GM12878 (cell line): Measurements from ENCODE around the gene EIF2S3B. TPM values are rescaled to one million over a fixed set of nuclear protein-coding genes. Genes with fewer than 3 reads are reported as not detected.
"Not testable (repeated sequence)": the region's sequence is repeated elsewhere in the genome, so short reads cannot be mapped to it uniquely, and the experiment has no call there.

Experiments used
- ATAC-seq: fragments of 200-7000 bp; cut with Tn5 transposase; 3 replicates; pipeline ENCODE4 v1.9.1; 2020; ENCODE audit warnings: mild to moderate bottlenecking, moderate library complexity
- BruUV-seq: library from RNA; stranded (reverse); fragments of 400-500 nt; replicated peaks from 2 replicates; lab custom pipeline; 2021; lab: Mats Ljungman, UMichigan
- CTCF ChIA-PET: fragments of 300-600 bp; sonication (Branson Sonifier 250); formaldehyde crosslinking; extraction: SDS; loops from one replicate; lab custom pipeline; 2021; ENCODE audit warnings: inconsistent platforms; lab: Yijun Ruan, JAX
- POLR2A ChIA-PET: fragments of 350-600 bp; formaldehyde crosslinking; extraction: SDS; loops from one replicate; lab custom pipeline; 2021; ENCODE audit warnings: inconsistent platforms; lab: Charles Lee
- RAD21 ChIA-PET: fragments of 300-600 bp; sonication (Branson Sonifier 250); formaldehyde crosslinking; loops from one replicate; lab custom pipeline; 2023; ENCODE audit warnings: antibody characterized with exemption; ENCODE audit not compliant: unreplicated experiment; lab: Charles Lee
- SMC1A ChIA-PET: fragments of 300-600 bp; sonication (Branson Sonifier 250); formaldehyde crosslinking; loops from one replicate; lab custom pipeline; 2023; ENCODE audit not compliant: unreplicated experiment, uncharacterized antibody; lab: Charles Lee
- DNase-seq: peaks from one replicate; pipeline ENCODE4 v3.0.0-alpha.2; 2011; ENCODE audit warnings: low read depth, low spot score
- FAIRE-seq: peaks from 3 replicates; lab custom pipeline; 2011; peaks lifted over from hg19 to GRCh38; lab: Jason Lieb, UNC
- H2AFZ ChIP-seq: 2 replicates; pipeline ENCODE4 v1.6.0; 2011; ENCODE audit warnings: low read depth, low read length, control low read depth; ENCODE audit not compliant: control insufficient read depth
- H3K27ac ChIP-seq: 2 replicates; pipeline ENCODE4 v1.5.1; 2011; ENCODE audit warnings: control low read depth; ENCODE audit not compliant: control insufficient read depth, insufficient read depth
- H3K27me3 ChIP-seq, 2 experiments: replicated peaks in 1 of 2; 2 replicates each; pipeline versions ENCODE4 v1.6.0 to v1.6.1; 2011; ENCODE audit warnings: low read length in 1 of 2; ENCODE audit not compliant: control insufficient read depth in 2 of 2, insufficient read depth in 2 of 2
- H3K36me3 ChIP-seq, 2 experiments: 2 replicates each; pipeline ENCODE4 v1.5.1; 2011; ENCODE audit warnings: low read length in 1 of 2; ENCODE audit not compliant: control insufficient read depth in 2 of 2, insufficient read depth in 2 of 2
- H3K4me1 ChIP-seq: 2 replicates; pipeline ENCODE4 v1.6.1; 2011; ENCODE audit warnings: mild to moderate bottlenecking, low read length, moderate library complexity, mixed read lengths; ENCODE audit not compliant: control insufficient read depth, insufficient read depth
- H3K4me2 ChIP-seq: 2 replicates; pipeline ENCODE4 v1.6.0; 2011; ENCODE audit warnings: control low read depth; ENCODE audit not compliant: control insufficient read depth, insufficient read depth
- H3K4me3 ChIP-seq: fragments of 200-600 bp; sonication (generic); 2 replicates; pipeline ENCODE4 v1.5.1; 2016
- H3K79me2 ChIP-seq: 2 replicates; pipeline ENCODE4 v1.6.0; 2011; ENCODE audit warnings: low read length; ENCODE audit not compliant: control insufficient read depth, insufficient read depth
- H3K9ac ChIP-seq: 2 replicates; pipeline ENCODE4 v1.8.0; 2011; ENCODE audit warnings: low read length, control low read depth, mixed read lengths; ENCODE audit not compliant: control insufficient read depth, insufficient read depth
- H3K9me3 ChIP-seq: replicated peaks from 3 replicates; pipeline ENCODE4 v1.5.1; 2011; ENCODE audit warnings: mild to moderate bottlenecking, low read length; ENCODE audit not compliant: control insufficient read depth, insufficient read depth
- H4K20me1 ChIP-seq: 2 replicates; pipeline ENCODE4 v1.6.0; 2011; ENCODE audit not compliant: control insufficient read depth, insufficient read depth
- WGBS: methylation state at CpG from one replicate; pipeline ENCODE4 v1.1.6; 2016; ENCODE audit warnings: low lambda C conversion rate; ENCODE audit not compliant: insufficient replicate concordance, insufficient coverage; ENCODE audit errors: missing lambda C conversion rate; 5-methylcytosine and 5-hydroxymethylcytosine counted together
- in situ Hi-C: fragments of 300-500 bp; cut with MboI; formaldehyde crosslinking; loops from 9 replicates; pipeline ENCODE4 v1.14.3; 2018; ENCODE audit warnings: mixed read lengths
- intact Hi-C: fragments of 100-400 bp; cut with micrococcal nuclease; formaldehyde crosslinking; loops from one replicate; pipeline ENCODE4 v1.14.2; 2022; ENCODE audit not compliant: unreplicated experiment
- polyA plus RNA-seq, 11 experiments: library from polyadenylated mRNA; depleted of rRNA in 4 of 11; unstranded in 6 of 11; stranded (reverse) in 5 of 11; fragments of >200 nt; fragmentation: Nextera tagmentation in 4 of 11; fragmentation: Illumina TruSeq in 1 of 11; extraction: Ambion mirVana in 4 of 11; extraction: Trizol in 1 of 11; gene quantifications; 1 replicate in 1 of 11; 2 replicates in 10 of 11; pipeline versions ENCODE4 v1.2.1 to v1.2.3, GENCODE V29; 2011 to 2016; ENCODE audit warnings: inconsistent platforms in 2 of 11, missing spikeins in 2 of 11, low read depth in 1 of 11
- total RNA-seq, 4 experiments: library from RNA; depleted of rRNA in 3 of 4; stranded (reverse); fragments of >200 nt in 3 of 4; fragmentation: Illumina TruSeq in 1 of 4; extraction: Trizol in 1 of 4; gene quantifications; 2 replicates each; pipeline versions ENCODE4 v1.2.1 to v1.2.3, GENCODE V29; 2013 to 2021

The EIF2S3B gene
- total and polyA plus RNA-seq, 10 of the 15 experiments (the other 5 are each of a cell fraction or from before 2014, with no cell fraction given): 0.18 to 2.2 (median 1.4) TPM; not detected in 1

DNA sequence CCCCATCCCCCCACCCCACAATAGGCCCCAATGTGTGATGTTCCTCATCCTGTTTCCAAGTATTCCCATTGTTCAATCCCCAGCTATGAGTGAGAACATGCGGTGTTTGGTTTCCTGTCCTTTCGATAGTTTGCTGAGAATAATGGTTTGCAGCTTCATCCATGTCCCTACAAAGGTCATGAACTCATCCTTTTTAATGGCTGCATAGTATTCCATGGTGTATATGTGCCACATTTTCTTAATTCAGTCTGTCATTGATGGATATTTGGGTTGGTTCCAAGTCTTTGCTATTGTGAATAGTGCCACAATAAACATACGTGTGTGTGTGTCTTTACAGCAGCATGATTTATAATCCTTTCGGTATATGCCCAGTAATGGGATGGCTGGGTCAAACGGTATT, 32.9 kb upstream of the EIF2S3B start:
- intact Hi-C loops, H3K27ac ChIP-seq, H3K4me2 ChIP-seq, DNase-seq, H3K4me3 ChIP-seq, H3K9ac ChIP-seq, ATAC-seq, FAIRE-seq, H2AFZ ChIP-seq, H3K9me3 ChIP-seq, H3K36me3 ChIP-seq, SMC1A ChIA-PET, in situ Hi-C loops, H3K4me1 ChIP-seq, POLR2A ChIA-PET, H3K27me3 ChIP-seq, RAD21 ChIA-PET, CTCF ChIA-PET, BruUV-seq, H4K20me1 ChIP-seq, H3K79me2 ChIP-seq: not testable (repeated sequence)
- 66% methylated on average over 5 of the region's 5 CpGs for WGBS

DNA sequence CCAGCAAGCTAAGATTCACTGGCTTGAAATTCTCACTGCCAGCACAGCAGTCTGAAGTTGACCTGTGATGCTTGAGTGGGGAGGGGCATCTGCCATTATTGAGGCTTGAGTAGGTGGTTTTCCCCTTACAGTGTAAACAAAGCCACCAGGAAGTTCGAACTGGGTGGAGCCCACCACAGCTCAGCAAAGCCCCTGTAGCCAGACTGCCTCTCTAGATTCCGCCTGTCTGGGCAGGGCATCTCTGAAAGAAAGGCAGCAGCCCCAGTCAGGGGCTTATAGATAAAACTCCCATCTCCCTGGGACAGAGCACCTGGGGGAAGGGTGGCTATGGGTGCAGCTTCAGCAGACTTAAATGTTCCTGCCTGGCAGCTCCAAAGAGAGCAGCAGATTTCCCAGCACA, 23.8 kb upstream of the EIF2S3B start:
- 25% methylated on average over 2 of the region's 2 CpGs for WGBS
- in situ Hi-C loops, H3K36me3 ChIP-seq, BruUV-seq, SMC1A ChIA-PET, H3K79me2 ChIP-seq, CTCF ChIA-PET, FAIRE-seq, H4K20me1 ChIP-seq, RAD21 ChIA-PET, intact Hi-C loops, H3K4me3 ChIP-seq, ATAC-seq, POLR2A ChIA-PET, H2AFZ ChIP-seq, H3K27ac ChIP-seq, DNase-seq, H3K9ac ChIP-seq, H3K4me2 ChIP-seq, H3K9me3 ChIP-seq, H3K4me1 ChIP-seq, H3K27me3 ChIP-seq: not testable (repeated sequence)

DNA sequence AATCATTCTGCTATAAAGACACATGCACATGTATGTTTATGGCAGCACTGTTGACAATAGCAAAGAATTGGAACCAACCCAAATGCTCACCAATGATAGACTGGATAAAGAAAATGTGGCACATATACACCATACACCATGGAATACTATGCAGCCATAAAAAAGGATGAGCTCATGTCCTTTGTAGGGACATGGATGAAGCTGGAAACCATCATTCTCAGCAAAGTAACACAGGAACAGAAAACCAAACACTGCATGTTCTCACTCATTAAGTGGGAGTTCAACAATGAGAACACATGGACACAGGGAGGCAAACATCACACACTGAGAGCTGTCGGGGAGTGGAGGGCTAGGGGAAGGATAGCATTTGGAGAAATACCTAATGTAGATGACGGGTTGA, 18.4 kb upstream of the EIF2S3B start:
- RAD21 ChIA-PET, H3K4me3 ChIP-seq, H3K36me3 ChIP-seq, H3K27ac ChIP-seq, H4K20me1 ChIP-seq, FAIRE-seq, H3K9ac ChIP-seq, DNase-seq, H3K27me3 ChIP-seq, H3K9me3 ChIP-seq, H3K79me2 ChIP-seq, intact Hi-C loops, POLR2A ChIA-PET, H3K4me2 ChIP-seq, H2AFZ ChIP-seq, H3K4me1 ChIP-seq, BruUV-seq, in situ Hi-C loops, ATAC-seq: not testable (repeated sequence)
- 64% methylated on average over 2 of the region's 2 CpGs for WGBS
- CTCF ChIA-PET: interaction anchor here (0.6 to 1.3 kb wide), 2 partner anchors 129 to 252 kb away, joined by 3 to 4 read pairs; no protein-coding TSS in a partner anchor
- SMC1A ChIA-PET: interaction anchor here (0.8 kb wide), 1 partner anchor 90 kb away, joined by 3 read pairs; no protein-coding TSS in a partner anchor
